Epithelial cell of prostate (primary cell): ENCODE measurements around the gene TMEM80.
A peak's percentile ranks its signal among the peaks of the same experiment; 100 is the strongest.
"Not testable (repeated sequence)": the region's sequence is repeated elsewhere in the genome, so short reads cannot be mapped to it uniquely, and the experiment has no call there.

Experiments
- DNase-seq: peaks from one replicate; pipeline ENCODE4 v3.0.0-alpha.2; 2011; ENCODE audit warnings: low read depth, low spot score
- H3K27ac ChIP-seq: fragments of 450-650 bp; 2 replicates; pipeline ENCODE4 v1.5.1; 2017; ENCODE audit warnings: mild to moderate bottlenecking

Gene TMEM80

GRCh38 chr11:695538-696248 lies at the start of gene TMEM80:
TMEM80 (plus strand) TSS chr11:695816; CDS start chr11:695828, 12 bp downstream.
- peak within 1 kb of the TSS; percentile 98 for H3K27ac ChIP-seq
- DNase-seq, result peak; percentile 79

GRCh38 chr11:646214-646613 lies 49.4 kb upstream of the TMEM80 start:
- DNase-seq, result no peak
- no peak overlapping the region for H3K27ac ChIP-seq

- not testable (repeated sequence) for DNase-seq
These were observed 47.9 kb upstream of the TMEM80 start for GRCh38 chr11:647672-648158.

GRCh38 chr11:650482-650881 lies 45.1 kb upstream of the TMEM80 start:
- no peak for DNase-seq
- no peak overlapping the region for H3K27ac ChIP-seq

More at GRCh38 chr11:647672-648158, 47.9 kb upstream of the TMEM80 start:
- H3K27ac ChIP-seq, result not testable (repeated sequence)

- H3K27ac ChIP-seq, DNase-seq: not testable (repeated sequence)
These were observed 42.5 kb upstream of the TMEM80 start for GRCh38 chr11:653136-653535.

- H3K27ac ChIP-seq, result no peak overlapping the region
These were observed 41.8 kb upstream of the TMEM80 start for GRCh38 chr11:653837-654236.

GRCh38 chr11:654444-654843 lies 41.2 kb upstream of the TMEM80 start:
- DNase-seq, H3K27ac ChIP-seq: not testable (repeated sequence)

More at GRCh38 chr11:653837-654236, 41.8 kb upstream of the TMEM80 start:
- no peak for DNase-seq

GRCh38 chr11:655036-655726 lies 40.4 kb upstream of the TMEM80 start:
- DNase-seq, result no peak
- no peak overlapping the region for H3K27ac ChIP-seq

GRCh38 chr11:656426-656825 lies 39.2 kb upstream of the TMEM80 start:
- DNase-seq, result no peak
- no peak overlapping the region for H3K27ac ChIP-seq

- DNase-seq, result no peak
These were observed 38.8 kb upstream of the TMEM80 start for GRCh38 chr11:656866-657265.

GRCh38 chr11:657691-658126 lies 37.9 kb upstream of the TMEM80 start:
- no peak for DNase-seq
- peak overlapping the region; percentile 20 for H3K27ac ChIP-seq

More at GRCh38 chr11:656866-657265, 38.8 kb upstream of the TMEM80 start:
- no peak overlapping the region for H3K27ac ChIP-seq

- no peak overlapping the region for H3K27ac ChIP-seq
- no peak for DNase-seq
These were observed 36.0 kb upstream of the TMEM80 start for GRCh38 chr11:659532-660085.

- H3K27ac ChIP-seq, result no peak overlapping the region
- DNase-seq, result no peak
These were observed 35.3 kb upstream of the TMEM80 start for GRCh38 chr11:660281-660680.

- DNase-seq, result no peak
- H3K27ac ChIP-seq, result no peak overlapping the region
These were observed 34.8 kb upstream of the TMEM80 start for GRCh38 chr11:660681-661444.

GRCh38 chr11:662689-663274 lies 32.8 kb upstream of the TMEM80 start:
- H3K27ac ChIP-seq, result no peak overlapping the region
- DNase-seq, result no peak

- no peak for DNase-seq
- H3K27ac ChIP-seq, result no peak overlapping the region
These were observed 30.4 kb upstream of the TMEM80 start for GRCh38 chr11:665062-665703.

GRCh38 chr11:665704-666281 lies 29.8 kb upstream of the TMEM80 start:
- no peak overlapping the region for H3K27ac ChIP-seq
- no peak for DNase-seq

- no peak for DNase-seq
- H3K27ac ChIP-seq, result no peak overlapping the region
These were observed 21.8 kb upstream of the TMEM80 start for GRCh38 chr11:673866-674265.

GRCh38 chr11:674406-674805 lies 21.2 kb upstream of the TMEM80 start:
- no peak overlapping the region for H3K27ac ChIP-seq
- DNase-seq, result no peak
